GM23338 (cell line): Measurements from ENCODE around the gene ZNF728.

ENCODE experiments used
- CREB1 ChIP-seq: fragments of 250-450 bp; sonication (Bioruptor Pico); IDR thresholded peaks from 2 replicates; pipeline ENCODE4 v1.5.0; 2020; ENCODE audit warnings: low read depth, mild to moderate bottlenecking, moderate library complexity
- CTCF ChIP-seq, 2 experiments: fragments of 200-600 bp in 1 of 2; sonication (generic) in 1 of 2; conservative IDR thresholded peaks; 2 replicates each; pipeline versions ENCODE4 v1.5.1 to v1.6.1; 2016 to 2017; ENCODE audit warnings: antibody characterized with exemption in 2 of 2, low read depth in 2 of 2, mild to moderate bottlenecking in 2 of 2, moderate library complexity in 1 of 2
- EZH2 ChIP-seq: fragments of 200-600 bp; sonication (generic); IDR thresholded peaks from one replicate; pipeline ENCODE4 v1.8.0; 2017; ENCODE audit warnings: antibody characterized with exemption, mild to moderate bottlenecking, low read depth; ENCODE audit not compliant: unreplicated experiment
- EZH2phosphoT487 ChIP-seq: fragments of 200-600 bp; sonication (generic); IDR thresholded peaks from one replicate; pipeline ENCODE4 v1.8.1; 2018; ENCODE audit warnings: antibody characterized with exemption; ENCODE audit not compliant: unreplicated experiment
- JUNB ChIP-seq: IDR thresholded peaks from one replicate; pipeline ENCODE4 v1.6.1; 2016; ENCODE audit warnings: antibody characterized with exemption; ENCODE audit not compliant: unreplicated experiment
- POLR2AphosphoS5 ChIP-seq: IDR thresholded peaks from 2 replicates; pipeline ENCODE4 v1.6.1; 2016; ENCODE audit warnings: antibody characterized with exemption, low read depth
- STAT1 ChIP-seq: IDR thresholded peaks from one replicate; pipeline ENCODE4 v1.6.1; 2016; ENCODE audit warnings: antibody characterized with exemption; ENCODE audit not compliant: unreplicated experiment
- ZNF114 ChIP-seq: fragments of 250-450 bp; sonication (Bioruptor Pico); IDR thresholded peaks from 2 replicates; pipeline ENCODE4 v1.5.0; 2020; ENCODE audit warnings: mild to moderate bottlenecking, moderate library complexity
- ZNF331 ChIP-seq: fragments of 250-450 bp; sonication (Bioruptor Pico); IDR thresholded peaks from 2 replicates; pipeline ENCODE4 v1.5.0; 2020; ENCODE audit warnings: low read depth, mild to moderate bottlenecking, moderate library complexity
- ZNF462 ChIP-seq: fragments of 250-450 bp; sonication (Bioruptor Pico); IDR thresholded peaks from 2 replicates; pipeline ENCODE4 v1.5.0; 2020; ENCODE audit warnings: mild to moderate bottlenecking, moderate library complexity
- TF ChIP-seq, protein P1 (sequence below): IDR thresholded peaks from one replicate; pipeline ENCODE4 v1.6.1; 2018; ENCODE audit warnings: antibody characterized with exemption; ENCODE audit not compliant: unreplicated experiment
- TF ChIP-seq, protein P2 (sequence below): IDR thresholded peaks from 2 replicates; pipeline ENCODE4 v1.6.1; 2016; ENCODE audit warnings: antibody characterized with exemption

GRCh38 chr19:23046743-23047142 is 43.8 kb upstream of the ZNF728 start:
- no peak for TF ChIP-seq CTCF (conservative IDR thresholded peaks at IDR 0.05; ENCODE audit: low read depth in 2 of 2)
- no peak for TF ChIP-seq EZH2phosphoT487
- TF ChIP-seq POLR2AphosphoS5: no peak
- TF ChIP-seq, protein P1, sequence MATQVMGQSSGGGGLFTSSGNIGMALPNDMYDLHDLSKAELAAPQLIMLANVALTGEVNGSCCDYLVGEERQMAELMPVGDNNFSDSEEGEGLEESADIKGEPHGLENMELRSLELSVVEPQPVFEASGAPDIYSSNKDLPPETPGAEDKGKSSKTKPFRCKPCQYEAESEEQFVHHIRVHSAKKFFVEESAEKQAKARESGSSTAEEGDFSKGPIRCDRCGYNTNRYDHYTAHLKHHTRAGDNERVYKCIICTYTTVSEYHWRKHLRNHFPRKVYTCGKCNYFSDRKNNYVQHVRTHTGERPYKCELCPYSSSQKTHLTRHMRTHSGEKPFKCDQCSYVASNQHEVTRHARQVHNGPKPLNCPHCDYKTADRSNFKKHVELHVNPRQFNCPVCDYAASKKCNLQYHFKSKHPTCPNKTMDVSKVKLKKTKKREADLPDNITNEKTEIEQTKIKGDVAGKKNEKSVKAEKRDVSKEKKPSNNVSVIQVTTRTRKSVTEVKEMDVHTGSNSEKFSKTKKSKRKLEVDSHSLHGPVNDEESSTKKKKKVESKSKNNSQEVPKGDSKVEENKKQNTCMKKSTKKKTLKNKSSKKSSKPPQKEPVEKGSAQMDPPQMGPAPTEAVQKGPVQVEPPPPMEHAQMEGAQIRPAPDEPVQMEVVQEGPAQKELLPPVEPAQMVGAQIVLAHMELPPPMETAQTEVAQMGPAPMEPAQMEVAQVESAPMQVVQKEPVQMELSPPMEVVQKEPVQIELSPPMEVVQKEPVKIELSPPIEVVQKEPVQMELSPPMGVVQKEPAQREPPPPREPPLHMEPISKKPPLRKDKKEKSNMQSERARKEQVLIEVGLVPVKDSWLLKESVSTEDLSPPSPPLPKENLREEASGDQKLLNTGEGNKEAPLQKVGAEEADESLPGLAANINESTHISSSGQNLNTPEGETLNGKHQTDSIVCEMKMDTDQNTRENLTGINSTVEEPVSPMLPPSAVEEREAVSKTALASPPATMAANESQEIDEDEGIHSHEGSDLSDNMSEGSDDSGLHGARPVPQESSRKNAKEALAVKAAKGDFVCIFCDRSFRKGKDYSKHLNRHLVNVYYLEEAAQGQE: no peak
- no peak for TF ChIP-seq CREB1 (CRISPR knock-in tag)
- no peak for TF ChIP-seq EZH2
- TF ChIP-seq JUNB: no peak
- TF ChIP-seq, protein P2, sequence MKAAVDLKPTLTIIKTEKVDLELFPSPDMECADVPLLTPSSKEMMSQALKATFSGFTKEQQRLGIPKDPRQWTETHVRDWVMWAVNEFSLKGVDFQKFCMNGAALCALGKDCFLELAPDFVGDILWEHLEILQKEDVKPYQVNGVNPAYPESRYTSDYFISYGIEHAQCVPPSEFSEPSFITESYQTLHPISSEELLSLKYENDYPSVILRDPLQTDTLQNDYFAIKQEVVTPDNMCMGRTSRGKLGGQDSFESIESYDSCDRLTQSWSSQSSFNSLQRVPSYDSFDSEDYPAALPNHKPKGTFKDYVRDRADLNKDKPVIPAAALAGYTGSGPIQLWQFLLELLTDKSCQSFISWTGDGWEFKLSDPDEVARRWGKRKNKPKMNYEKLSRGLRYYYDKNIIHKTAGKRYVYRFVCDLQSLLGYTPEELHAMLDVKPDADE: no peak
- TF ChIP-seq ZNF114 (CRISPR knock-in tag): no peak
- no peak for TF ChIP-seq ZNF331 (CRISPR knock-in tag)
- no peak for TF ChIP-seq ZNF462 (CRISPR knock-in tag)
- no peak for TF ChIP-seq STAT1
